ENCODE data around the gene RFTN1. TPM values are rescaled to one million over a fixed set of nuclear protein-coding genes. Genes with fewer than 3 reads are reported as not detected.

The RFTN1 gene
- total and polyA plus RNA-seq, 10 of the 15 experiments (the other 5 are each of a cell fraction or from before 2014, with no cell fraction given): 20.6 to 213 (median 147) TPM

DNA sequence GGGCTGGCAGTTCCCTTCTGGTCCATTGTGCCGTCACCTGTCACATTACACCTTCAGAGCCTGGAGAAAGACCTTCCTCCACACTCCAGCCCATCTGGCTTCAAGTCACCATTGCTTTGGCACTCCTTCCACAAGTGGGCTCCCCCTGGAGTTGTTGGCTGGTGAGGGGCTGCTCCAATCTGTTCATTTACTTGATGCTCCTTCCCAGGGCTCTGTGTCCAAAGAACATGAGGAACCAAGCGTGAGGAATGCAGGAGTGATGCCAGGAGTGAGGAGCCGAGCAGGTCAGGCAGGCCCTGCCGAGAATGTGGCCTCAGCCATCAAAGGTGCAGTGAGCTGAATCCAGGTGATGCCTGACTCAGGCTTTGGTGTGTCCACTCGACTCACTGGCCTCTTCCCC, 191.3 kb downstream of the RFTN1 start (continued):
- TF ChIP-seq, protein P1, sequence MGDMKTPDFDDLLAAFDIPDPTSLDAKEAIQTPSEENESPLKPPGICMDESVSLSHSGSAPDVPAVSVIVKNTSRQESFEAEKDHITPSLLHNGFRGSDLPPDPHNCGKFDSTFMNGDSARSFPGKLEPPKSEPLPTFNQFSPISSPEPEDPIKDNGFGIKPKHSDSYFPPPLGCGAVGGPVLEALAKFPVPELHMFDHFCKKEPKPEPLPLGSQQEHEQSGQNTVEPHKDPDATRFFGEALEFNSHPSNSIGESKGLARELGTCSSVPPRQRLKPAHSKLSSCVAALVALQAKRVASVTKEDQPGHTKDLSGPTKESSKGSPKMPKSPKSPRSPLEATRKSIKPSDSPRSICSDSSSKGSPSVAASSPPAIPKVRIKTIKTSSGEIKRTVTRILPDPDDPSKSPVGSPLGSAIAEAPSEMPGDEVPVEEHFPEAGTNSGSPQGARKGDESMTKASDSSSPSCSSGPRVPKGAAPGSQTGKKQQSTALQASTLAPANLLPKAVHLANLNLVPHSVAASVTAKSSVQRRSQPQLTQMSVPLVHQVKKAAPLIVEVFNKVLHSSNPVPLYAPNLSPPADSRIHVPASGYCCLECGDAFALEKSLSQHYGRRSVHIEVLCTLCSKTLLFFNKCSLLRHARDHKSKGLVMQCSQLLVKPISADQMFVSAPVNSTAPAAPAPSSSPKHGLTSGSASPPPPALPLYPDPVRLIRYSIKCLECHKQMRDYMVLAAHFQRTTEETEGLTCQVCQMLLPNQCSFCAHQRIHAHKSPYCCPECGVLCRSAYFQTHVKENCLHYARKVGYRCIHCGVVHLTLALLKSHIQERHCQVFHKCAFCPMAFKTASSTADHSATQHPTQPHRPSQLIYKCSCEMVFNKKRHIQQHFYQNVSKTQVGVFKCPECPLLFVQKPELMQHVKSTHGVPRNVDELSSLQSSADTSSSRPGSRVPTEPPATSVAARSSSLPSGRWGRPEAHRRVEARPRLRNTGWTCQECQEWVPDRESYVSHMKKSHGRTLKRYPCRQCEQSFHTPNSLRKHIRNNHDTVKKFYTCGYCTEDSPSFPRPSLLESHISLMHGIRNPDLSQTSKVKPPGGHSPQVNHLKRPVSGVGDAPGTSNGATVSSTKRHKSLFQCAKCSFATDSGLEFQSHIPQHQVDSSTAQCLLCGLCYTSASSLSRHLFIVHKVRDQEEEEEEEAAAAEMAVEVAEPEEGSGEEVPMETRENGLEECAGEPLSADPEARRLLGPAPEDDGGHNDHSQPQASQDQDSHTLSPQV (IDR thresholded peaks at IDR 0.05): no peak
- TF ChIP-seq ZSCAN29 (IDR thresholded peaks at IDR 0.05): no peak
- TF ChIP-seq, protein P2, sequence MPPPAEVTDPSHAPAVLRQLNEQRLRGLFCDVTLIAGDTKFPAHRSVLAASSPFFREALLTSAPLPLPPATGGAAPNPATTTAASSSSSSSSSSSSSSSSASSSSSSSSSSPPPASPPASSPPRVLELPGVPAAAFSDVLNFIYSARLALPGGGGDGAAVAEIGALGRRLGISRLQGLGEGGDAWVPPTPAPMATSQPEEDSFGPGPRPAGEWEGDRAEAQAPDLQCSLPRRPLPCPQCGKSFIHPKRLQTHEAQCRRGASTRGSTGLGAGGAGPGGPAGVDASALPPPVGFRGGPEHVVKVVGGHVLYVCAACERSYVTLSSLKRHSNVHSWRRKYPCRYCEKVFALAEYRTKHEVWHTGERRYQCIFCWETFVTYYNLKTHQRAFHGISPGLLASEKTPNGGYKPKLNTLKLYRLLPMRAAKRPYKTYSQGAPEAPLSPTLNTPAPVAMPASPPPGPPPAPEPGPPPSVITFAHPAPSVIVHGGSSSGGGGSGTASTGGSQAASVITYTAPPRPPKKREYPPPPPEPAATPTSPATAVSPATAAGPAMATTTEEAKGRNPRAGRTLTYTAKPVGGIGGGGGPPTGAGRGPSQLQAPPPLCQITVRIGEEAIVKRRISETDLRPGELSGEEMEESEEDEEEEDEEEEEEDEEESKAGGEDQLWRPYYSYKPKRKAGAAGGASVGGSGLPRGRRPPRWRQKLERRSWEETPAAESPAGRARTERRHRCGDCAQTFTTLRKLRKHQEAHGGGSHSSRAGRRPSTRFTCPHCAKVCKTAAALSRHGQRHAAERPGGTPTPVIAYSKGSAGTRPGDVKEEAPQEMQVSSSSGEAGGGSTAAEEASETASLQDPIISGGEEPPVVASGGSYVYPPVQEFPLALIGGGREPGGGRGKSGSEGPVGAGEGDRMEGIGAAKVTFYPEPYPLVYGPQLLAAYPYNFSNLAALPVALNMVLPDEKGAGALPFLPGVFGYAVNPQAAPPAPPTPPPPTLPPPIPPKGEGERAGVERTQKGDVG (CRISPR knock-in tag; IDR thresholded peaks at IDR 0.05): no peak
- no peak for TF ChIP-seq RBBP5 (conservative IDR thresholded peaks at IDR 0.05)
- TF ChIP-seq DPF2 (IDR thresholded peaks at IDR 0.05): no peak
- no peak for TF ChIP-seq TARDBP (IDR thresholded peaks at IDR 0.05; ENCODE audit: borderline replicate concordance)
- no peak for TF ChIP-seq RUNX3 (IDR thresholded peaks at IDR 0.05; ENCODE audit: low read length)
- TF ChIP-seq, protein P3, sequence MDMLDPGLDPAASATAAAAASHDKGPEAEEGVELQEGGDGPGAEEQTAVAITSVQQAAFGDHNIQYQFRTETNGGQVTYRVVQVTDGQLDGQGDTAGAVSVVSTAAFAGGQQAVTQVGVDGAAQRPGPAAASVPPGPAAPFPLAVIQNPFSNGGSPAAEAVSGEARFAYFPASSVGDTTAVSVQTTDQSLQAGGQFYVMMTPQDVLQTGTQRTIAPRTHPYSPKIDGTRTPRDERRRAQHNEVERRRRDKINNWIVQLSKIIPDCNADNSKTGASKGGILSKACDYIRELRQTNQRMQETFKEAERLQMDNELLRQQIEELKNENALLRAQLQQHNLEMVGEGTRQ (IDR thresholded peaks at IDR 0.05; ENCODE audit: borderline replicate concordance, low read depth, low read length): no peak
